GM18499 (cell line): ENCODE measurements around the gene ASMTL.
"Not testable (repeated sequence)": the region's sequence is repeated elsewhere in the genome, so short reads cannot be mapped to it uniquely, and the experiment has no call there.

Experiments used
- ATAC-seq: cut with Tn5 transposase; IDR thresholded peaks from one replicate; pipeline ENCODE4 v1.9.1; 2021; ENCODE audit warnings: moderate number of reproducible peaks; ENCODE audit not compliant: insufficient read depth, unreplicated experiment

Gene ASMTL

DNA sequence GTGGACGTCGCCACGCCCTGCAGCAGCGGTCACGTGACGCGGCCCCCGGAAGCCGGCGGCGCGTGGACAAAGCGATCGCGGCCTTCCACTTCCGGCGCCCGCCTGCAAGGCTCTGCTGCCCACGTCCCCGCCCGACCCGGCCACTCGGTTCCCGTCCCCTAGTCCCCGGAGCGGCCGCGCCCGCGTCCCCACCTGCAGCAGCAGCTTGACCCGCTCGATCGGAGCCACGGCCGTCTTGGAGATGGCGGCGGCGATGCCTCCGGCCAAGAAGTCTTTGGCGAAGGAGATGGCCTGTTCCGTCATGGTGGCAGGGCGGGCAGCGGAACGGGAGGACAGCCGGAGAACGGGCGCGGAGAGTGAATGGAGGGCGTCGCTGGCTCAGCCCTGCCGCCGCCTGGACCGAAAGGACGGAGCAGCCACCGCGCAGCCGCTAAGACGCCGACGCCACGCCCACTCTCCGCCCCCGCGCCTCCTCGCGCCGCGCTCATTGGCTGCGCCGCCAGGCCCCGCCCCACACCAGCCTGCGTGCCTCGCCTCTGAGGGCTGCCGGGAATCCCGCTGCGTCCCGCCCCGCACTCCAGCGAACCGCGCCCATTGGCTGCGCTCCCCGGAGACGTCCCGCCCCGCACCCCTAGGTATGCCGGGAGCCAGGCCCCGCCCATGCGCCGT lies 60.9 kb downstream of the ASMTL start, which contains the start of gene SLC25A6:
TSS of gene SLC25A6 (minus strand) at position 407 of the 669 bp plus-strand sequence. CDS start at position 303, 104 bp downstream.
- peak; percentile 85 for ATAC-seq

DNA sequence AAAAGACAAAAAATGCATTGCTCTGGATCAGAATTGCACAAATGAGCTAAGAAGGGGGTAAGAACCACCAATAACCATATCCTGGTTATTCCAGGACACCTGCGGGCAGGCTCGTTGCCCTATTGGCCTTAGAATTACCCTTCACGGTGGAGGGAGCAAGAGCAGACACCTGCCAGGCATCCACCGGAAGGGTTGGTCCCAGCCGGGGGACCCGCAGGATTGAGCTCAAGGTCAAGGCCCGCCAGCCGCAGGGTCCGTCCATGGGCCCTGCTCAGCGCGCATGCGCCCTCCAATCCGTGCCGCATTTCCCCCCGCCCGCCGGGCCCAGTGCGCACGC lies 61.4 kb downstream of the ASMTL start:
- no peak for ATAC-seq

DNA sequence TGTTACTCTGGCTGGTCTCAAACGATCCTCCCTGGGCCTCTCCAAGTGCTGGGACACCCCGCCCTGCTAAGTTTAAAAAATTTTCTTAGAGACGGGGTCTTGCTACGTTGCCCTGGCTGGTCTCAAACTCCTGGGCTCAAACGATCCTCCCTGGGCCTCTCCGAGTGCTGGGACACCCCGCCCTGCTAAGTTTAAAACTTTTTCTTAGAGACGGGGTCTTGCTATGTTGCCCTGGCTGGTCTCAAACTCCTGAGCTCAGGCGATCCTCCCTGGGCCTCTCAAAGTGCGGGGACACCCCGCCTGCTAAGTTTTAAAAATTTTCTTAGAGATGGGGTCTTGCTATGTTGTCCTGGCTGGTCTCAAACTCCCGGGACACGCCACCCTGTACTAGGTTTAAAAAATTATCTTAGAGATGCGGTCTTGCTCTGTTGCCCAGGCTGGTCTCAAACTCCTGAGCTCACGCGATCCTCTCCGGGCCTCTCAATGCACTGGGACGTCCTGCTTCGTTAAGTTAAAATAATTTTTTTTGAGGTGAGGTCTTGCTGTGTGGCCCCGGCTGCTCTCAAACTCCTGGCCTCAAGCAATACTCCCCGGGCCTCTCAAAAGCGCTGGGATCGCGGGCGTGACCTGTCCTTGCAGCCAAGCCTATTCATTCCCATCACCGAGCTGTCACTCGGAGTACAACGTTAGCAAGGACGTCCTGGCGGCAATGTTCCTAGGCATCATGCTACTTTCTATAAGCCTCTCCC lies 61.9 kb downstream of the ASMTL start:
- no peak for ATAC-seq

DNA sequence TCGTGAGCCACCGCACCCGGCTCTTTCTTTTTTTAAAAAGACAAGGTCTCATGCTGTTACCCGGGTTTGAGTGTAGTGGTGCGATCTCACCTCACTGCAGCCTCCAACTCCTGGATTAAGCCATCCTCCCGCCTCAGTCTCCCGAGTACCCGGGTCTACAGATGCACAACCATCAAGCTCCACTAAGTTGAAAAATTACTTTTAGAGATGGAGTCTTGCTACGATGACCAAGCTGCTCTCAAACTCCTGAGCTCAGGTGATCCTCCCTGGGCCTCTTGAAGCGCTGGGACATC lies 62.8 kb downstream of the ASMTL start:
- no peak for ATAC-seq

DNA sequence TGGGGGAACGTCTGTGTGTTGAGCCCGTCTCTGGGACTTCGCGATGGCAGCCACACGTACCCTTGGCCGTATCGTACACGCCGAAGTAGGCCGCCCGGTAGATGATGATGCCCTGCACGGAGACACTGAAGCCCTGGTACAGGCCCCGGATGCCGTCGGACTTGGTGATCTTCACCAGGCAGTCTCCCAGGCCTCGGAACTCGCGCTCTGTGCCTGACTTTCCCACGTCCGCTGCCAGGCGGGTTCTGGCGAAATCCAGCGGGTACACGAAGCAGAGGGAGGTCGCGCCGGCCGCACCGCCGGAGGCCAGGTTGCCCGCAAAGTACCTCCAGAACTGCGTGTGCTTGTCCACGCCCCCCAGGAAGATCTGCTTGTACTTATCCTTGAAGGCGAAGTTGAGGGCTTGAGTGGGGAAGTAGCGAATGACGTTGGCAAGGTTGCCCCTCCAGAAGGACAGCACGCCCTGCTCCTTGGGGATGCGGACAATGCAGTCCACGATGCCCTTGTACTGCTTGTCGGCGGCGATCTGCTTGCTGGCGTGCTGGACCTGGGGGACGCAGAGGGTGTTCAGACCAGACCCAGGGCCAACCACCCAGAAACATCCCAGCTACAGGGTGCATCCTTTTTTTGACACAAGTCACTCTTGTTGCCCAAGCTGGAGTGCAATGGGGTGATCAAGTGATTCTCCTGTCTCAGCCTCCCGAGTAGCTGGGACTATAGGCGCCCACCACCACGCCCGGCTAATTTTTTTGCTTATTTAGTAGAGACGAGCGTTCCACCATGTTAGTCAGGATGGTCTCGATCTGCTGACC lies 63.3 kb downstream of the ASMTL start:
- ATAC-seq: no peak

DNA sequence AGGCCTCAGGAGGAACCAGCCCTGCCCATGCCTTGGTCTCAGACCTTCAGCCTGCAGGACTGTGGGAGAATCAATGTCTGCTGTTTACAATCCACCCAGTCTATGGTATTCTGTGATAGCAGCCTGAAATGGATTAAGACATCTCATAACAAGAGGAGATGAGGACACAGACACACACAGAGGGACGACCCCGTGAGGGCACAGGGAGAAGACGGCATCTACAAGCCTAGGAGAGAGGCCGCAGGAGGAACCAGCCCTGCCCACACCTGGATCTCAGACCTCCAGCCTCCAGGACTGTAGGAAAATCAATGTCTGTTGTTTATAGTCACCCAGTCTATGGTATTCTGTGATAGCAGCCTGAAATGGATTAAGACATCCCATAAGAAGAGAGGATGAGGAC lies 64.1 kb downstream of the ASMTL start:
- ATAC-seq: no peak

DNA sequence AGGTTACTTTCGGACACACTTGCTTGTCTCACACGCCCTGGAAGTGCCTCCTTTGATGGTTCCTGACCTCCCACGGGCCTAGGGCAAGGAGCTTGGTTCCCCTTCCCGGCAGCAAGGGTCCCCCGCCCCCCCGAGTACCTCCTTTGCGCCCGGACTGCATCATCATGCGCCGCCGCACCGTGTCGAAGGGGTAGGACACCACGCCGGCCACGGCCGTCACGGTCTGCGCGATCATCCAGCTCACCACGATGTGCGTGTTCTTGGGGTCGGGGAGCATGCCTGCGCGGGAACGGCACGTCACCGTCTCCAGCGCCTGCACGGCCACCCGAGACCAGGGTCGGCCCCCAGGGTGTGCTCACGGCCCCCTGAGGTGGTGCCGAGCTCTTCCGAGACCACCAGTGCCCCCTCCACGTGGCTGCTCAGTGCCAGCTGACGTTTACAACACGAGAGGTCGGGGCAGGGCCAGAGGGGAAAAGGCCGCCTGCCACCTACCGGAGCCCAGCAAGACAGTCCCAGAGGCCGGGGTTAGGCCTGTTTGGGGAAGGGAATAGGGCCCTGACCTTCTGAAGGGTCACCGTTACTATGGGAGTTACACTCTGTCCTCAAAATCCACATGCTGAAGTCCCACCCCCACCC lies 65.5 kb downstream of the ASMTL start:
- ATAC-seq: no peak

DNA sequence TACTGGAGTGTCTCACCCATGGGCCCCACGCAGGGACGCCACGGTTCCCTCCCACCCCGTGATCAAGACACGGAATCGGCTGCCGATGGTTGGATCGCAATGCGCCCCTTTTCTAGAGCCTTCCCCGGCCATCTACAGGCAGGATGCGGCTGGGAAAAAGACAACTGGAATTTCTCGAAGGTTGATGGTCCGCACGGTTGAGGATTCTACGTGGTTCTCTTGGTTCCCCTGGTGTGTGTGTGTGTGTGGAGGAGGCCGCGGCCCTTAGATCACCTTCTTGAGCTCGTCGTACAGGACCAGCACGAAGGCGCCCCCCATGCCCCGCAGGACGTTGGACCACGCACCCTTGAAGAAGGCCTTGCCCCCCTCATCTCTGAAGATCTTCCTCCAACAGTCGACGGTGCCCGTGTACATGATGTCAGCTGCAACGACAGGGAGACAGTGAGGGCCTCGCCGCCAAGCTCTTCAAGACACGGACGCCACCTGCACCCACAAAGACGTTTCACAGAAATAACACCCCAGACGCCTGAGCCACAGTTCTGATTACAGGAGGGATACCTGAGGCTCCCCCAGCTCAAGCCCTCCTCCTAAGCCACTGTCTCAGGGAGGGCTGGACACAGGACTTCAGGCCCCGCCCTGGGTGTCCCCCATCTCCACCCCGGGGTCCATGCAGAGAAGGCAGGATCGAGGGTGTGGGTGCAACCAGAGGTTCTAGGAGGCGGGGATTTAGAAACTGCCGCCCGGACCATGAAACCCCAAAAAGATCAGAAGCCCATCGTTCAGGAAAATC lies 66.2 kb downstream of the ASMTL start:
- ATAC-seq: no peak

DNA sequence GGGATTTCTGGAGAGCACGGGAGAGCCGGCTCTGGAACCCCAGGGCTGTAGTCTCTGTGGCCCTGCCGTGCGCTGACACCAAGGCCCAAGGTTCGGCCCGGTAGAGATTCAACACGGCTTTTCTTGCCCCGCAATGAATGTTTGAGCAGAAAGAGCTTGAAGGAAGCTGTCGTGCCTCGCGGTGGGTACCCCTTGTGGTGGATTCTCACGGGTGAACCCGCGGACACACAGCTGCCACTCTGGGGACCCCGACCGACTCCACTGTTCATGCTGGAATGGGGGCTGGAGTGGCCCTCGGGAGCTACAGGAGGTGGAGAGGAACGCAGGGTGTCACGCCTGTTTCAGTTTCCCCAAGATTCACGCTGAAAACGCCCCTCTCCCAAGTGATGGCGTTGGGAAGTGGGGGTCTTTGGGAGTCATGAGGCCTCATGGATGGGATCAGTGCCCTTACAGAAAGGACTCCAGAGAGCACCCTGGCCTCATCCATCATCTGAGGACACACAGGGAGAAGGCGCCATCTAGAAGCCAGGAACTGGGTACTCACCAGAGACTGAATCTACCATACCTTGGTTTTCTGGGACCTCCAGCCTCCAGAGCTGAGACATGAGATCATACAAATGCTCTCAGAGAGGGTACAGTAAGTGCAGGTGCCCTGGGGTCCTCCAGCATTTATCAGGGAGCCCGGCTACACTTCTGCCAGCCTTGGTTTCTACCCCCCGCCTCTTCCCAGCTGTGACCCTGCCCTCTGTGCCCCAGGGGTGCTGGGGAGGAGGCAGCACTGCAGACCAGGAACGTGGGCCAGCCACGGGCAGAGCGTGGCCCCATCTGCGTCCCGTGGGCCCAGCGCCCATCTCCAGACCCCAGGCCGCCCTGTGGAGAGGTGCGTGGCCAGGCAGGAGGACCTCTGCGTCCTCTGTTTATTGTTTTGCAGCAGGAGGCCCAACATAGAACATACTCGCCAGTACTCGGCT lies 67.2 kb downstream of the ASMTL start:
- no peak for ATAC-seq

DNA sequence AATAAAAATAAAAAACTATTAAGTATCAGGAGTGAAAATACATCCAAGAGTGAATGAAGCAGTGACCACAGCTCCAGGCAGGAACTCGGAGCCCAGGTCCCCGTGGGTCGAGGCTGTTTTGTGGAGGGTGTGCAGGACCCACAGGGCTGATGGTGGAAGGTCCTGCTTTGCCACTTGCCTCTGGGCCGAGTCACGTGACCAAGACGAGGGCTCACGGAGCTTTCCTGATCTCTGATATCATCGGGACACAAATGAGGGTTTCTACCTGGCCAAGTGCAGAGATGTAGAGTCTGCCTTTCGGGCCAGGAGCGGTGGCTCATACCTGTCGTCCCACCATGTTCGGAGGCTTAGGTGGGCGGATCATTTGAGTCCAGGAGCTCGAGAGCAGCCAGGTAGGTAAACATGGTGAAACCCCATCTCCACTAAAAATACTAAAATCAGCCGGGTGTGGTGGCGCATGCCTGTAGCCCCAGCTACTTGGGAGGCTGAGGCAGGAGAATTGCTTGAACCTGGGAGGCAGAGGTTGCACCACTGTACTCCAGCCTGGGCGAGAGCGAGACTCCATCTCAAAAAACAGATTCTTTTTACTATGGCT lies 68.0 kb downstream of the ASMTL start:
- no peak for ATAC-seq

DNA sequence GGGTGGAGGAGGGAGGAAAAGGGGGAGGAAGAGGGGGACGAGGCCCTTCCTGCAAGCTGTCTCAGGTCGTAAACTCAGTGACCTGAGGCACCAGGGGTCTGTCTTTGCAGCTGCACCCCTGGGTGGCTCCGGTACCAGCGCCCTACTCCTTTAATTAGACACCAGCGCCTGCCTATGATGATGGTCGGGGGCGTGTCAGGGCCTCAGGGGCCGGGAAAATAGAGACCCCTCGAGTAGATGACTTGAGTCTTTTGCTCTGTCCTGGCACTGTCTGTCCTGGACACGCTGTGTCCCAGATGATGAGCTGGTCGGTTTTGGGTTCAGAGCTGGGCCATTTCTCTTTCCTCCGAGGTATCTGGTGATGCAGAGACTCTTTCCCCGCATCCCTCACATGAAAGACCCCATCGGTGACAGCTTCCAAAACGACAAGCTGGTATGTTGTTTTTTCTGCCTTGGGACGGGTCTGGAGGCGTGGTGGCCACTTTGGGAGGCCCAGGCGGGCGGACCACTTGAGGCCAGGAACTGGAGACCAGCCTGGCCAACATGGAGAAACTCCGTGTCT lies 72.0 kb downstream of the ASMTL start:
- no peak for ATAC-seq

DNA sequence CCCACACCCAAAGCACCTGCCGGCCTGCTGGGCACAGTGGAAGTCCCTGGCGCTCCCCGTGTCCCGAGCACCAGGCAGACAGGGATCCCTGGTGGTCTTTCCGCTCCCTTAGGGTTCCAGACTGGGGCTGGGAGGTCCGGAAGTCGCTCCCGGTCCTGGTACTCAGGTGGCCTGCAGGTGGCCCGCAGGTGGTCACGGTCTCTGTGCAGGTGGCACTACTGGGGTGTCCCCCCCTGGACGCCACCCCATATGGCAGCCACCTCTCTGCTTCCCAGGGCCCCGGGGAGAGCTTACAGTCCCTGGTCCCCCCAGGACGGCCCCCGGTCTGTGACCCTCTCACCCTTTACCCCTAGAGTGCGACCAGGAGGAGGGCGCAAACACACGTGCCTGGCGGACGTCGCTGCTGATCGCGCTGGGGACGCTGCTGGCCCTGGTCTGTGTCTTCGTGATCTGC lies 74.4 kb downstream of the ASMTL start:
- ATAC-seq: no peak

DNA sequence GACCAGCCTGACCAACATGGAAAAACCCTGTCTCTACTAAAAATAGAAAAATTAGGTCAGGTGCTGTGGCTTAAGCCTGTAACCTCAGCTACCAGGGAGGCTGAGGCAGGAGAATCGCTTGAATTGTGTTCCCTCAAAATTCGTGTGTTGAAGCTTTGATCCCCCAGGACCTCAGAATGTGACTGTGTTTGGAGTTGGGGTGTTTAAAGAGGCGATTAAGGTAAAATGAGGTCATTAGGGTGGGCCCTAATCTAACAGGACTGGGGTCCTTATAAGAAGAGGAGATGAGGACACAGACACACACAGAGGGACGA lies 84.4 kb downstream of the ASMTL start:
- no peak for ATAC-seq

DNA sequence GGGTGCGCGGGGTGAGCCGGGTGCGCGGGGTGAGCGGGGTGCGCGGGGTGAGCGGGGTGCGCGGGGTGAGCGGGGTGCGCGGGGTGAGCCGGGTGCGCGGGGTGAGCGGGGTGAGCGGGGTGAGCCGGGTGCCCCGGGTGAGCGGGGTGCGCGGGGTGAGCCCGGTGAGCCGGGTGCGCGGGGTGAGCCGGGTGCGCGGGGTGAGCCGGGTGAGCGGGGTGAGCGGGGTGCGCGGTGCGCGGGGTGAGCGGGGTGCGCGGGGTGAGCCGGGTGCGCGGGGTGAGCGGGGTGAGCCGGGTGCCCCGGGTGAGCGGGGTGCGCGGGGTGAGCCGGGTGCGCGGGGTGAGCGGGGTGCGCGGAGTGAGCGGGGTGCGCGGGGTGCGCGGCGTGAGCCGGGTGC lies 86.3 kb downstream of the ASMTL start:
- ATAC-seq: not testable (repeated sequence)

DNA sequence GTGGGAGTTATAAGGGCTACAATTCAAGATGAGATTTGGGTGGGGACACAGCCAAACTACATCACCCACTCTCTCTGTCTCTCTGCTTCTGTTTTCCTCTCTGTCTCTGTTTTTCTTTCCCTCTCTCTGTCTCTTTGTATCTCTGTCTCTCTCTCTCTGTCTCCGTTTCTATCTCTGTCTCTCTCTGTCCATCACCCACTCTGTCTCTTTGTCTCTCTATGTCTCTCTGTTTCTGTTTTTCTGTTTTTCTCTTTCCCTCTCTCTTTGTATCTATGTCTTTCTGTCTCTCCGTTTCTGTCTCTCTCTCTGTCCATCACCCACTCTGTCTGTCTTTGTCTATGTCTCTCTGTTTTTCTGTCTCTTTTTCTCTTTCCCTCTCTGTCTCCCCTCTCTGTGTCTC lies 90.8 kb downstream of the ASMTL start:
- ATAC-seq: no peak

DNA sequence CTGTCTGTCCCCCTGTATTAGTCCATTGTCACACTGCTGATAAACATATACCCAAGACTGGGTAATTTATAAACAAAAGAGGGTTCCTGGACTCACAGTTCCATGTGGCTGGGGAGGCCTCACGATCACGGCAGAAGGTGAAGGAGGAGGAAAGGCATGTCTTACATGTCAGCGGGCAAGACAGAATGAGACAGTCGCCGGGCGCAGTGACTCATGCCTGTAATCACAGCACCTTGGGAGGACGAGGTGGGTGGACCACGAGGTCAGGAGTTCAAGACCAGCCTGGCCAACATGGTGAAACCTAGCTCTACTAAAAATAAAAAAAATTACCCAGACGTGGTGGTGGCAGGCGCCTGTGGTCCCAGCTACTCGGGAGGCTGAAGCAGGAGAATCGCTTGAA lies 91.4 kb downstream of the ASMTL start:
- no peak for ATAC-seq

DNA sequence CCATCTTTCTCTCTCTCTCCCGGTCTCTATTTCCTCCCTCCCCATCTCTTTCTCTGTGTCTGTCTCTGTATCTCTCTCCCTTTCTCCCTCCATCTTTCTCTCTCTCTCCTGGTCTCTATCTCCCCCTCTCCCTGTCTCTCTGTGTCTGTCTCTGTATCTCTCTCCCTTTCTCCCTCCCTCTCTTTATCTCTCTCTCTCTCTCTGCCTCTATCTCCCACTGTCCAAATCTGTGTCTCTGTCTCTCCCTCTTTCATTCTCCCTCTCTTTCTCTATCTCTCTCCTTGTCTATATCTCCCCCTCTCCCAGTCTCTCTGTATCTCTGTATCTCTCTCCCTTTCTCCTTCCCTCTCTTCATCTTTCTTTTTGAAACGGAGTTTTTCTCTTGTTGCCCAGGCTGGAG lies 92.5 kb downstream of the ASMTL start:
- no peak for ATAC-seq

DNA sequence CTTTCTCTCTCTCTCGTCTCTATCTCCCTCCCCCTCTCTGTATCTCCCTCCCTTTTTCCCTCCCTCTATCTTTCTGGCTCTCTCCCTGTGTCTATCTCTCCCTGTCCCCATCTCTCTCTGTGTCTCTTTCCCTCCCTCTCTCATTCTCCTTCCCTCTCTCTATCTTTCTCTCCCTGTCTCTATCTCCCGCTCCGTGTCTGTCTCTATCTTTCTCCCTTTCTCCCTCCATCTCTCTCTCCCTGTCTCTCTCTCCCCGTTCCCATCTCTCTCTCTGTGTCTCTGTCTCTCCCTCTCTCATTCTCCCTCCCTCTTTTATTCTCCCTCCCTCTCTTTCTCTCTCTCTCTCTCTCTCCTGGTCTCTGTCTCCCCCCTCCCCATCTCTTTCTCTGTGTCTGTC lies 93.2 kb downstream of the ASMTL start:
- ATAC-seq: no peak
